GM21367 (cell line): ENCODE results near the gene SRCIN1.

ENCODE experiments used
- ATAC-seq: cut with Tn5 transposase; IDR thresholded peaks from one replicate; pipeline ENCODE4 v1.9.1; 2021; ENCODE audit not compliant: unreplicated experiment

SRCIN1 gene

DNA sequence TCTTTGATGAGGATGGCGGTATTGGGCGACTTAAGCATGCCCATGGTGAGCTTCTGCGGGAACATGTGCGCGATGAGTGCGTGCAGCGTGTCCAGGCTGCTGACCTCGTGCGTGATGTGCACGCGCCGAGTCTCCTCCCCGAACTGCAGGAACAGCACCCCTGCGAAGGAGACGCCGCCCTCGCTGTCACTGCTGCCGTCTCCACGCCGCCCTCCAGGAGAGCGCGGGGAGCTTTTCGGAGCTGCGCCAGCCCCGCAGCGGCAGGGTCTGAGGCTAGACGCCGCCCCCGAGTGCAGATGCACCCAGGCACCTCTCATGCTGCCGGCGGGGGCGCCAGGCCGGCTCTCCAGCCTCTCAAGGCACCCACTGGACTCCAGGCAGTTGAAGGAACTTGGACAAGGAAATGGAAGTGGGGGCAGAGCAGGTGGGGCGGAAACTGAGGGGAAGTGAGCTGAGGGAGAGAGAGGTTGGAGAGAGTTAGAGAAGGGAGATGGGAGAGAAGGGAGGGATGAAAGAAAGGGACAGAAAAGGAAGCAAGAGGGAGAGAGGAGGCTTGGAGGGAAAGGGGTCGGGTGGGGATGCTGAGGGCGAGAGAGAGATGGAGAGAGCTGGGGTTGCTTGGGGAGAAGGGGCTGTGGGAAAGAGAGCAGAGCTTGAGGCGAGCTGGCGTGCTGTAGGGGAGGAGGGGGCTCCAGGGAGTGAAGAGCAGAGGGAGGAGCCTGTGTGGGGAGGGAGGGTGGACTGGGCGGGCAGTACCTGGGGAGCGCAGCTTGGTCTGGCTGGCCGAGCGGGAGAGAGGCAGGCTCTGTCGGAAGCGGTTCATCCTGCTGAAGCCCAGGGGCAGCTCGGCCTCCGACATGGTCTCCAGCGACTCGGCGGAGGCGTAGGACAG is 42.1 kb downstream of the SRCIN1 start:
- ATAC-seq, result no peak

DNA sequence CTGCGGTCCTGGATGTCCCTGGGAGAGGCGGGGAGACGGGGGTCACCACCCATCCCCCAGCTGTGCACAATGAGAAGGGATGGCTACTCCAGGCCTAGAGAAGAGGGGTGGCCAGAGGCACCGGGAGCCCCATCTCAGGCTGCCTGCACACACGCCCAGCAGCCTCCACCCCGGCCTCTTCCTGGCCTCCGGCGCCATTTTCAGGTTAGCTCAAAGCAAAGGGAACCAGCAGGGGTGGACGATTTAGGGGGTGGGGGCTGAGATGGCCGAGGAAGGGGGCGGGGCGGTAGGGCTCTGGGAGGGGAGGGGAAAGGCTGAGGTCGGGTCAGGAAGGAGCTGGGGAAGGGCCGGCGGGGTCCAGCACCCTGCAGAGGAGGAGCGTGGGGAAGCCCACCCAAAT is 42.8 kb downstream of the SRCIN1 start:
- ATAC-seq, result no peak

DNA sequence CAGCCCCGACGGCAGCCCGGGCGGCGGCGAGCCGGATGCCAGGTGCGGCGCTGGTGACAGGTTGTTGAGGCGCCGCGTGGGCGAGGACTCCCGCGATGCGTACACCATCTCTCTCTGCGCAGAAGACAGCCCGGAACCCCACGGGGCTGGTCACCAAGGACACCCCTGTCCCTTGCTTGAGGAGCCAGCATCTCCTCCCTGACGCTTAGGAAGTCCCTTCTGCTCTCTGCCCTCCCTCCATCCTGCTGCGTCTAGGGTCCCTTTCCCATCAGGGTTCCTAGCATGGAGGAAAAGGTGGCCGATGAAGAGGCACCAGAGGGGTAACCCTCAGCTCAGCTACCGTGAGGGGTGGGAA is 43.6 kb downstream of the SRCIN1 start:
- no peak for ATAC-seq

DNA sequence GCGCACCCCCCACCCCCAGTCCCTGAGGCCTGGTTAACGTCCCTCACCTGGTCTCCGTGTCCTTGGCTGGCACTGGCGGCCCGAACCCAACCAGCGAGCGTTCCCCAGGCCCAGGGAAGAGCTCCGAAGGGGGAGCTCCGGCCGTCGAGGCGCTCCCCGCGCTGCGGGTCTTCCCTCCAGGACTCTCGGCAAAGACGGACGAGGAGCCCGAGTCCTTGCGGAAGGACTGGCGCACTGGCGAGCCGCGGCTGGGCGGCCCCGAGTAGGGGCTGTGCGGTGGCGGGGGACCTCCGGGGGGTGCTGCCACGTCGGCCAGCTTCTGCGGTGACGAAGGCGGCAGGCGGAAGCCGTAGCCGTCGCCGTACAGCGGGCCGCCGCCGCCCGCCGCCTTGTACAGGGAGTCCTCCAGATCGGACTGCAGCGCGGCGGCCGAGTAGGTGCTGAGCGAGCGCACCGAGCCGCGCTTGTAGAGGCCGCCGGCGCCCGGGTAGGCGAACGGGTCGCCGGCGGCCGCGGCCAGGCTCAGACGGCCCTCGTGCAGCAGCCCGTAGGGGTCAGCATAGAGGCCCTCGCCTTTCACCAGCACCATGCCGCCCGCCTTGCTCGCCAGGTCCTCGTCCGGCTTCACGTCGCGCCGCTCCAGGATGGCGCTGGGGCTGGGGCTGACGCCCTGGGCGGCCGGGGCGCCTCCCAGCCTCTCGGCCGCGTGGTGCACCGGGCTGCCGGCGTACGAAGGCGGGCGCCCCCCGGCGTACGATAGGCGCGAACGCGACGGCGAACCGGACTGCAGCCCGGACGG is 44.1 kb downstream of the SRCIN1 start:
- no peak for ATAC-seq

DNA sequence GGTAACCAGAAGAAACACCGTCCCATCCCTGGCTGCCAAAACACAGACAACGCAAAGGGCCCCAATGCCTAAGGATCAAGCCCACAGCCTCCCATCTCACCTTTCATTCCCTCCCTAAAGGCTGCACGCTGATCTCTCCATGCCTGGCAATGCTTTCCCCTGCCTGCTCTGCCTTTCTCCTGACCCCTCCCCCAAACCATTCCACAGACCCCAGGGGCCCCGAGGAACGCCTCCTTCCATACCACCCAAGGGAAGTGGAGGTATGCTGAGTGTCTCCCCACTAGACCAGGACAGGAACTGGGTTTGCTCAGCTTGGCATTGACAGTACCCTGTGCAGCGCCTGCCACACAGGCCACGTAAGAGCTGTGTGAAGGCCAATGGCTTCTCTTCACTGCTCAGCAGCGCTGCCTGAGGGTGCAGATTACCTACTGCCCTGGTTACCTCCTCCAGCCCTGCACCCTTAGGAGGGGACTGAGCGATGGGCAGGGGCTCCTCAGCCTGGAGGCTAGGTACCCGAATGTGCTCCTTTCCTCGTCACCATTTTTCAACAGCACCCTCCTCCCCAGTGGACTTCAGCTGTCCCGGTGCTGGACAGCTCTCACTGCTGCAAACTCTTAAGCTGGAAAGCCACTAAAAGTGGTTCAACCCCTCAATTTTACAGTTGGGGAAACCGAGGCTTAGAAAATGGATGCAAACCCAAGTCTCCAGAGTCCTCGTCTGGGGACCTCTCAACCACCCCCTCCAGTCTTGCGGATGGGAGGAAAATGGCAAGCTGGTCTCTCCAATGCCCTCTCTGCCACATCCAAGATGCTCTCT is 45.0 kb downstream of the SRCIN1 start:
- no peak for ATAC-seq

DNA sequence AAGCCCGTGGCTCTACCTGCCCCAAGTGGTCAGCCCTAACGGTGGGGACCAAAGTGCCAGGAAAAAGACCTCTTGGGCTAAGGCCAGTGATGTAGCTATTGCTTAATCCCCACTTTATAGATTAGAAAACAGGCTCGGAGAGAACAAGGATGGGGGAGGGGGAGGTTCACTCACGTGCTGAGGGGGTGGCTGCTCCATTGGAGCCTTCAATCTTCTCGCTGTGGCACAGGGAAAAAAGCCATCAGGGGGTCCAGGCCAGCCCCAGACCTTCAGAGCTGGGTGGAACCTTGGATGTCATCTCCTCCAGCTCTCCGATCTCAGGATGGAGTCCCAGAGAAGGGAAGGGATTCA is 45.9 kb downstream of the SRCIN1 start:
- ATAC-seq, result no peak

DNA sequence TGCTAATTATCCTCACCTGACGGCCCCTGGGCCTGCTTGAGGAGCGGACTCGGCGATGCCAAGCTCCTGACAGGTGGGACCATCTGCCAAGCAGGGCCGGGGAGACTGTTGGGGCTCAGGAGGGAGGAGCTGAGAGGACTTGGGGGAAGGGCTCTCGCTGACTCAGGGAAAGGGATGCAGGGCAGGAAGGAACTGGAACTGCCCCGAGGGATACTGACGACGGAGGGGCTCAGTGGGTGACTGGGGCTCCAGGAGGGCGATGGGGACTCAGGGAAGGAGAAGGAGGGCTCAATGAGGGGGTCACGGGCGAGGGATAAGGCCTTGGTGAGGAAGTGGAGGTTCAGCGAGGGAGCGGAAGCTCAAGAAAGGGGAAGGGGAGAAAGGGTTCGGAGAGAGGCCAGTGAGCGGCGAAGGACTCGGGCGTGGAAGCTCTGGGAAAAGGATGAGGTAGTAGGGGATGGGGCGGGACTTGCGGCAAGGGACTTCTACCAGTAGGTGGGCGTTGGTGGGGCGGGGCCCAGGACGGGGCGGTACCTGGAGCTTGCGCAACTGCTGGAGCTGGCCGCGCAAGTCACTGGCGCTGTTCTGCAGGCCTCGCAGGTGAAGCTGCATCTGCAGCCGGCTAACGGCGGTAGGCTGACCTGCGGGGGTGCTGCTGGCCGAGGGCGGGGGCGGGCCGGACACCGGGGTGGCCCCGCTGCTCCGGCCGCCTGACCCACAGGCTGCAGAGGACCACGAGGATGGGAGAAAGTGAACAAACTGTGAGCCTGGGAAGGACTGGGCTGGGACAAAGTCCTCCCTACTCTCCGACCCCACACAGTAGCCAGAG is 46.5 kb downstream of the SRCIN1 start:
- ATAC-seq, result no peak

DNA sequence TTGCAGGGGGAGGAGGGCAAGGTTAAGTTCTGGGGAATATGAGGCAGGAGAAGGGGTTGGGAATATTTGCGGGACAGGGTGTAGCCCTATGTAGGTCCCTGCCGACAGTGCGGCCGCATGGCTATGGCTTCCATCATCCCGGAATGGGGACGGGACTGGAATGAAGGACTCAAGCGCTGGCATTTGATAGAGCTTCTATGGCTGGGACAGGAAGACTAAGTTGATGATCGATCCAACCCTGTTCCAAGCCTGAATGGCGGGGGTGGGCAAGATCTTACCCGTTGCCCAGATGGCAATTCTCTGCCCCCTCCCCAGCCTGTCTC is 47.1 kb downstream of the SRCIN1 start:
- ATAC-seq, result no peak

DNA sequence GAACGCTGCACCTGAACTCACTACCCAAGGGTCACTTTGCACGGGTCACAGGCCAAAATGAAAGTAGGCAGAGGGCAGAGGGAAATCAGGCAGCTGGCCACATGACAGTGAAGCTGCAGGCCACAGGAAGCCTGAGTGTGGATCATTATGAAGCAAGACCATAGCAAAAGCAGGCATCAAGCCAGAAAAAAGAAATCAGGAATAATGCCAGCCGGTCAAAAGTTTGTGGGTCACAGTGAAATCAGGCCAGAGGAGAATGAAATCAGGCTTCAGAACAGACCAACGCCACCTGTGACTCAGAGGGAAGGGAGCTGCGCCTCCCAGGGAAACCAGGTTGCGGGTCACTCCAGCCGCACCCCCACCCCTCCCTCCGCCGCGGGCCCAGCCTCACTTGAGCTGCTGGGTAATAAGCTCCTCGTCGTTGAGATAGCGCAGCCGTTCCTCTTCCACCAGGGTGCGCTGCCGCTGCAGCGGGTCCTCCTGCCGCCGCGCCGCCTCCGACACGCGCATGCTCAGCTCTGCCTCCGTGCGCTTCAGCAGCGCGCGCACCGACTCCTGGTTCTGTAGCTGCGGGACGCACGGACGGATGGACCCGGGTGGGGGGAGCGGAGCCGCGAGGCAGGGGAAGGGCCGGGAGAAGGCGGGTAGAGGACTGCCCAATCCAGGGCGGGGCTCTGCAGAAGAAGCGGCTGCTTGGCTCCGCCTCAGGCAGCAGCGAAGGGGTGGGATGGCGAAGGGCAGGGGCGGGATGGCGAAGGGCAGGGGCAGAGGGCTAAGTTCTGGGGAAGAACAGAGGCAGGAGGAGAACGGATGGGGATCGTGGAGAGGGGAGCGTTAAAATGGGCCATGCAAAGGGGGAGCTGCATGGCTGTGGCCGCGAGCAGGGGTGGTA is 47.7 kb downstream of the SRCIN1 start:
- ATAC-seq, result peak; percentile 47

DNA sequence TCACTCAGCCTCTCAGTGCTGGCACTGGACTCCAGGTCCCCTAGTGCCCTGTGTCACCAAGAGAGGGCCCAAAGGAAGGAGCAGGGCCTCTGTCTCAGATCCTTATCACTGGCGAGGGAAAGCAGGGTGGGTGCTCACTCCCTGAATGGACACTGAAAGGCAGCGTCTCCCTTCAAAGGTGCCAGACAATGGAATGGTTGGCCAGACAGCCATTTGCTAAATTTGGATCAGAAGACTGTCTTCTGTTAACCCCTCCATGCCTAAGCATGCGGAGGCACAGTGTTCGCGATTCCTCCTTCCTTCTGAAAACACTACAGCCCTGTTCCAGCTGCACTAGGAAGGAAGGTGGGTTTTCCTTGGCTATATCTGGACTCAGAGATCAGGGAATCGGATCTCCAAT is 48.4 kb downstream of the SRCIN1 start:
- no peak for ATAC-seq

DNA sequence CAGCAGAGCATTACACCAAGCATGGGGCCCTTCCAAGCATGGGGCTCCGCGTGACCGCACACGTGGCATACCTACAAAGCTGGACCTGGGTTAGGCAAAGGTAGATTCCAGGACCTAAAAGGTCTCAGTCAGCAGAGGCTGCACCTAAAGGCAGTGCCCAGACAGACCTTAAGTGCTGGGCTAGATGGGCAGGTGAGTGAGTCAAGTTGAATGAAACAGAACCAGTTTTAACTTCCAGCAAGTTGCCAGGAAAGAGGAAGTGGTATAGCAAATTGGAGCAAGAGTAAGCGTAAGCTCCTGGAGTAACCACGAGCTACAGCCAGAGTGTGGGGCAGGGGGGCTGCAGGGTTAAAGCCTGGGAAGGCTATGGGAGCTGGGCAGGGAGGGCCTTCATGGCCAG is 49.5 kb downstream of the SRCIN1 start:
- ATAC-seq, result no peak

DNA sequence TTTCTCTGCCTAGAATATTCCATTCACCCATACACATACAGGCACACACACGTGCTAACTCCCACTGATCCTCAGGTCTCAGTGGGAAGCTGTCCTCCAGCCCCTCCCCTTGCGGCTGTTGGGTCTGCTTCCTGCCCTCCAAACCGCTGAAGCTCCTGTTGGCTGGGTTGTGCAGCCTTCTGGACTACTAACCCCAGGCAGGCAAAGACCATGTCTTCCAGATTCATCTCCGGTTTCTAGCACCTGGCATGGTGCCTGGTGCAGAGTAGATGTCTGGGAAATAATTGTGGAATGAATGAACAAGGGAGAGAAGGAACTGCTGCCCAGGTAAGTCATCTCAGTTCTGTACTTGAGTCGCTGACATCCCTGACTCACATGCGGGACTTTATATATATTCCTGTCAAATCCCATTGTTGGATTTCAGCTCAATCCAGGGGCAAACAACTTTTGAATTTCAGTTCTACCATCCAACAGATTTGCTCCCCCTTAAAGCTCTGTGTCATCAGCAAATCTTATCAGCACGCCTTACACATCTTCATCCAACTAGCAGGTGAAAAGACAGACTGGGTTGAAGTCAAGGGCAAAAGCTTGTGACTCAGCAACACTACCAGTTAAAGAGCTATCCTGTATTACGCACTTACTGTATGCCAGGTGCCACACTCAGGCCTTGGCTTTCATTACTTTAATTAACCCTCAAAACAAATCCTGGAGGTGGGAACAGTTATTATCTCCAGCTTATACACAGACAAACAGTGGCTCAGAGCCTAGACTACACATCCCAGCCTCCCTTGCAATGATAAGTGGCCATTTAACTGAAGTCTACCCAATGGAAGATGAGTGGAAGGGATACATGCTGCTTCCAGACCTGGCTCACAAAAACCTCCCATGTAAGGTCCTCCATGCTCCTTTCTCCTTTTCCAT is 51.1 kb downstream of the SRCIN1 start:
- no peak for ATAC-seq

DNA sequence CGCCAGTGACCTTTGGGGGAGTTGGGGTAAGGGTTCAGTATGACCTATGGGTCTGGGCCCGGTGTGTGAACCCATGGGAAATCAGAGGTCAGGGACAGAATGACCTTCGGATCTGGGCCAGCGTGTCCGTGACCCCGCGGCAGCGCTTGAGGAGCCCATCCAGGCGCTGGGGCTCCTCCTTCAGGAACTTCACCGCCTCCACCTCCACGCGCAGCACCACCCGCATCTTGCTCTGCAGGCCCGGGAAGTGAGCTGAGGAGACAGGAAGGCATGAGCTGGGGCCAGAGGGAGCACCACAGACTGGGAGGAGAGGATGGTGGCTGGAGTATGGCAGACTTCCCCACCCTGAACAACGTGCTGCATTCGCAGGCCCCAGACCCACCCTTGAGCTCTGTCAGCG is 53.4 kb downstream of the SRCIN1 start:
- ATAC-seq, result no peak

DNA sequence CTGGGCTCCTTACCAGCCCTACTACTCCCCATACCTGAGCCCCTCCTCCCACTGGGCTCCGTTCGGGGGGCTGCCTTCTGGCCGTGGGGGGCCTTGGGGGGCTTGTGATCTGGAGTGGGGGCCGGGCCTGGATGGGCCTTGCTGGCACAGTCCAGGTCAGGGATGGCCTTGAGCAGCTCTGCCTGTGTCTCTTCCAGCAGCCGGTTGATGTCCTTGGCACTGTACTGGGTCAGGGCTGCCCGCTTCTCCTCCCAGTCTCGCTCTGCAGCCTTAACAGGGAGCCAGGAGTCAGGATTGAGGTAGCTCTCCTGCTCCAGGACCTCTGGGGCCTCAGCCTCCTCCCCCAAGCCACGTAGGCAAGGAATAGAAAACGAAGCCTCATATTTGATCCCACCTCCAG is 54.6 kb downstream of the SRCIN1 start:
- no peak for ATAC-seq

DNA sequence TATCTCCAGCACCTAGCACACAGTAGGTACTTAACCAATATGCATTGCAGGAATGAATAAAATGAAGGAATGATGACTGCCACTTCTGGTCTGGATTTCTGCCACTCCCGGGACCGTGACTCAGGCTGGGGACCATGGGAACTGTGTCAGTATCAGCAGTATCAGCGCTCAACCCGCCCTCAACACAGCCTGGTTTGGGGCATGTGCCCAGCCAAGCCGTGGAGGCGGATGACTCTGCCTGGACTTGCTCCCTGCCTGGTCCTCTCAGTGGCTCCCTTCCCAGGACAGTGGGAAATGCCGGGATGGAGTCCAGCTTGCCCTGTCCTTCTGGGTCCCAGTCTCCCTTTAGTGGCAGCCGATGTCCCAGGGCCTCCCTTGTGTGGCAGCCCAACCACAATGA is 55.1 kb downstream of the SRCIN1 start:
- ATAC-seq, result no peak

DNA sequence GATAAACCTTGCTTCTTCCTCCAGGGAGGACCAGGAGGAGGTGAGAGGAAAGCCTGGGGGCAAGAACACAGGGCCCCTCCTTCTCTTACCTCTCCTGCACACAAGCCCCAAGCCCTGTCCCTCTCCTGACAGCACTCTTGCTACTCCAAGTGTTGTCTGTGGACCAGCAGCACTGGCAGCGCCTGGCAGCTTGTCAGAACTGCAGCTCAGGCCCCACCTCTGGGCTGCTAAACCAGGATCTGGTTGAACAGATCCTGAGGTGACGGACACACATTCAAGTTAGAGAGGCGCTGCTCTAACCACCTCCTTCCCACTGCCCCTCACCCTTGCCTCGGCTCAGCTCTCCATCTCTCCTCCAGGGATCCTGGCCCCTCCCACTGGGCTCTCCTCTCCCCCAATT is 56.5 kb downstream of the SRCIN1 start:
- no peak for ATAC-seq

DNA sequence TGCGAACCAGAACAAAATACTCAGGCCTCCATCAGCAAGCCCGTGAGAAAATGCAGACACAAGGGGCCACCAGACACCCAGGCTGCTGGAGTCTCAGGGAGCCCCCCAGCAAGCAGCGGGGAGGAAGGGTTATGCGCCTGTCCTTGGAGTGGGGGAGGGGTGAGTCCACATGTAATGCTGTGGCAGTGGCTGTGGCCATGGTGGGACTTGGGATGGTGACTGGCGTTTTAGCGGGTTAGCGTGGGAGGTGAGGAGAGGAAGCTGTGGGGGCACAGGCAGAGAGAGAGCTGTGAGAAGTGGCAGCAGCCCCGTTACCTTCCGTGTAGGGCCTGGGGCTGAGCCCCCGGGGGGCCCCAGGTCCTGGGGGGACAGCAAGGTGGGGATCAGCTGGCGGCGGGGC is 58.3 kb downstream of the SRCIN1 start:
- ATAC-seq, result no peak

DNA sequence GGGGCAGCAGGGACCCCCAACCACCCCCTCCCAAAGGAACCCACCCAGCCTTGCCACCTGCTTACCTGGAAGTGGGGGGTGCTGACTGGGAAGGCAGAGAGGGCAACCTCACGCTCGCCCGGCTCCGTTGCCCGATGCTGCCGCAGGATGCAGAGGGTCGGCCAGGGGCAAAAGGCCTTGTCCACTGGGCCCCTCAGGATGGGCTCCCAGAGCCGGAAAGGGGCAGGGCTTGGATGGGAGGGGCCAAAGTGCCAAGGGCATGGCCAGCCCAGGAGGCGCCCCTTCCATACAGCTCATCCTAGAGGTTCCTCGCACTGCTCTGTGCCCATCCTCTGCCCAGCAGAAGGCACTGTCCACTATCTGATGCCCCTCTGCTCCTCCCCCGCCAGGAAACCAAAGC is 59.4 kb downstream of the SRCIN1 start:
- ATAC-seq, result no peak
